ENCODE data around the gene SYNE2.
"Not testable (repeated sequence)": the region's sequence is repeated elsewhere in the genome, so short reads cannot be mapped to it uniquely, and the experiment has no call there.

Gene SYNE2

DNA sequence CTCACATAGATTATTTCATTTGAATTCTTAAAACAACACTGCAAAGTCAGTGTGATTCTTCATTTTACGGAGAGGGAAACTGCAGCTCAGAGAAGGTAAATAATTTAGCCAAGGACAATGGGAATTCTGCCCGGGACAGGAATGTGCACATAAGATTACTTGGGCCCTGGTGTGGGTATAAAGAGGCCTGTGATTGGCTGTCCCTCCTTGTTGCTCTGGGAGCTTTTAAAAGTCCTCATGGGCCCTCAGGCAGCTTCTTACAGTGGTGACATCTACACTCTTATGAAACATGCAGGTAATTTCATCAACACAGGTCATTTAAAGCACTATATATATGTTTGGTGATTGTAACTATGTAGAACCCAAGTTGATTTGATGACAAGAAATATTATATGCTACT is 341.0 kb downstream of the SYNE2 start:
- peak; percentile 54 for DNase-seq (ENCODE audit: low read depth, low spot score)

DNA sequence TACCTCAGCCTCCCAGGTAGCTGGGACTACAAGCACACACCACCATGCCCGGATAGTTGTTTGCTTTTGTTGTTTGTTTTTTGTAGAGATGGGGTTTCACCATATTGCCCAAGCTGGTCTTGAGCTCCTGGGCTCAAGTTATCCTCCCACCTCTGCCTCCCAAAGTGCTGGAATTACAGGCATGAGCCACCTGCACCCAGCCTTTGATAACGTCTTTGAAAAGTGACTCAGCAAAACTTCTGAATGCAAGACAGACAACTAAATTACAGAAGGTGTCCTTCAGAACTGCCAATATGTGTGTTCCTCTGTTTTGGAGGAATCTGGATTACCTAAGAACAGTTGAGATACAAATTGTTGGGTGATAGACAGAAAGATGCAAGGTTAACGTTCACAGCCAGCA is 341.6 kb downstream of the SYNE2 start:
- DNase-seq (ENCODE audit: low read depth, low spot score) = no peak

DNA sequence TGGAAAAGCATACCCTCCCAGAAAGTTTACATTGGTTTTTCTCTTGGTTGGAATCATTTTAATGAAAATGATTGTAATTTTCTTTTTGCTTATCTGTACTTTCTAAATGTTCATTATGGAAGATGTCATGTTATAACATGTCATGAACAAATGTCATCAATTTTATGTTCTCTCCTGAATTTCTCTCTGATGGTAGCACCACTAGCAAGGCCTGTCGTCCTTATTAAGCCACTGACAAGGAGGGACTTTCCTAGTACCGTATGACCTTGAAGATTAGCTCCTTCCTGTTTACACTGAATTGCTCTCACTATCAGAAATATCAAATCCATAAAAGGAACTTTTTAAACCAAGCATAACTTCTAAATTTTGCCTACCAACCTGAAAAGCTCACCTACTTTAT is 342.4 kb downstream of the SYNE2 start:
- DNase-seq (ENCODE audit: low read depth, low spot score) = no peak

DNA sequence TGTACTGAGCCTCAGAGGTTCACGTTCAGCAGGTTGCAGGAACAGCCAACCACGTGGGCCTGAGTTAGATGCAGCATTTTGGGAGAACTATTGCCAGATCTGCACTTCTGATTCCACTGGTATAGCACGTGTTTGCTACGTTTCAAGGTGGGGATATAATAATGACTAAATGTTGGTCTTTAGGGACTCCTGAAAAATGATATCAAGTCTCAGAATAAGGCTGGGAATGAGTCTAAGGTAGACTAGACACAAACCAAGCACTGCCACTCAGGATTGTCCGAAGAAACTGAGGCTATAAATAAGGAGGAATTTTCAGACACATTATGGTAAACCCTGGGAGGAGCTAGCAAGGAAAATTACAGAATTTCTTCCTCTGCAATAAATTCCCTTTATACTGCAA is 343.3 kb downstream of the SYNE2 start:
- DNase-seq (ENCODE audit: low read depth, low spot score) = no peak

DNA sequence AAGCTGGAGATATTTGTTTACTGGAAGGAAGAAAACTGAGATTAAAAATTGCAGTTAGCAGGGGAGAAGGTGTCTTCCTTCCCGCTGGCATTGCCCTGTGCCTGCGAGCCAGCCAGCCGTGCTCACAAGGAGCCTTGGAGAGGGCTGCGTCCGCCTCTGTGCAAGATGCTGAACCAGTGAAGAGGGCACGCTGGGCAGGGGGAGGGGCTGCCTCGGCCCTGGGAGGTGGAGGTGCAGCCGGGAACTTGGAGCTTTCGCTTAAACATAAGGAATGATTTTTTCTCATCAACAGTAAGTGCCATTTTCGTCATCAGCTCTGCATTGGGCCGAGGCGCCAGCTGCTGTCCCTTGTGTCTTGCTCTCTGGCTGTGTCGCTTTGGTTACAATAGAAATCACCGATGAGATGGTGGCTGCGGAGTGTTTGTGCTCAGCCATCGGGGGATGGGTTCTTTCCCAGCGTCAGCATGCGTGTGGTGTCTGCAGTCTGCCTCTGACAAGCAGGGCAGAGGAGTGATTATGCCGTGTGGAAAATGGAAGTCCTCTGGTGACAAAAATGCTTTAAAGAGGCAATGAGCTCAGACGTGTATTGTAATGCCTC is 344.1 kb downstream of the SYNE2 start:
- peak; percentile 70 for DNase-seq (ENCODE audit: low read depth, low spot score)

DNA sequence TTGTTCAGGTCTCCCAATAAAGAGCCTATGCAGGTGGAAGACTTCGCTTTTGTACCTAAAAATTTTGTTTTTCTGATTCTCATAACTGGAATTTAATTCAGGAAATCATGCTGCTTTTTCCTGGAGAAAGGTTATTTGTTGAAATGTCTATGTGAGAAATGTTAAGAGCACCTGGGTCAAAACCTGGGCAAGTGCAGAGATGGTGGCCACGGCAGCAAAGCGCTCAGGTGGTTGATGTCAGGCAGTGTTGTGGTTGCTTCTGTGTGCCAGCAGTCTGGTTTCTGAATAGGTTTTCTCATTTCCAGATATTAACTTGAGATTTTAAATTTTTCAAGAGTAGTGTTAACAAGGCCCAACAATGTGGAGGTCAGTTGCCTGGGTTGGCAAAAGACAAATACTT is 345.2 kb downstream of the SYNE2 start:
- DNase-seq (ENCODE audit: low read depth, low spot score) = no peak

DNA sequence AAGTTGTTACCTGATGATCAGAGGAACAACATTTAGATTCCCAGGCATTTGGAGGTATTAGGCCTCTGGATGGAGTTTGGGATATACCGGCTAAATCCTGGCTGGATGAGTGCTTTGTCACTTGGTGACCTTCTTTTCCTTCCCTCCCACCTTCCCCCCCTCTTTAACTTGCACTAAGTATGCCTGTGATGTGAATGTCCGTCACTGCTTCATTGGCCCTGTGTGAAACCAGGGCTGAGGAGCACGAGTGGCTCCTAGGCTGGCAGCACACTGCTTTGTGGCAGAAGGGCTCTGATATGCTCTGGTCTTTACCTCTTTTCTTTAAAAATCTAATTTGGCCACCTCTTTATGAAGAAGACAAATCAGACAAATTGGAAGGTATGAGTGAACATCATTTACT is 345.7 kb downstream of the SYNE2 start:
- DNase-seq (ENCODE audit: low read depth, low spot score) = no peak

DNA sequence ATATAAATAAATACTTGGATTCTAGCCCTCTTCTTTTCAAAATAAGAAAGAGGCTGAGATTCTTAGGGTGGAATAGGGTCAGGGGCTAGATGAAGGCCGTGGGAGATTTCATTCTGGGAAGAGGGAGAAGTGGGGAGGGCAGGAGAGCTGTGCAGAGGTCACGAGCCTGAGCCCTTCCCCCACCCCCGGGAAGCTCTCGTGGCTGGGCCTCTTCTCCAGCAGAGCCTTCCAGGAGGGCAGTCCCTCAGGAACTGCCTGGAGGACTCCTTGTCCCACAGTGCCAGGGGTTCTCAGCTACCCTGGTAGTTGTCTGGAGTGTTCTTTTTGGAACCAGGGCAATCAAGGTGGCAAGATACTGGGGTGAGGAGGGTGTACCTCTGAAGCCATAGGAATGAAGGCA is 347.4 kb downstream of the SYNE2 start:
- peak; percentile 41 for DNase-seq (ENCODE audit: low read depth, low spot score)

DNA sequence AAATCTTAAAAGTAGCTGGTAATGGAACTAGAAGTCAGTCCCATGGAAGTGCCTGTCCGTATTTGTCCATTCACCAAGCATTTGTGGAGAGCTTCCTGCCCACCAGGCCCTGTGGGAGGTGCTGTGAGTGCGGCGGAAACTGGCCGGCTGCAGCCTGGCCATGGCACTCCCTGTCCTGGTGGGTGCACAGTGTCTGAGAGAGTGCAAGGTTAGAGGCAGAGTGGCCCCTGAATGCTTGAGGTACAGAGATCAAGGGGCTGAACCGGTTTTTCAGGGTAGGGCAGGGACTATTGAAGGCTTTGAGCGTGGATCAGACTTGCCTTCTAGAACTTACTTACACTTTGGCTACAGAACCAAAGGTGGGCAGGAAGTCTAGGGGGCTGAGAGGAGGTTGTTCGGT is 348.5 kb downstream of the SYNE2 start:
- DNase-seq (ENCODE audit: low read depth, low spot score) = peak; percentile 23

DNA sequence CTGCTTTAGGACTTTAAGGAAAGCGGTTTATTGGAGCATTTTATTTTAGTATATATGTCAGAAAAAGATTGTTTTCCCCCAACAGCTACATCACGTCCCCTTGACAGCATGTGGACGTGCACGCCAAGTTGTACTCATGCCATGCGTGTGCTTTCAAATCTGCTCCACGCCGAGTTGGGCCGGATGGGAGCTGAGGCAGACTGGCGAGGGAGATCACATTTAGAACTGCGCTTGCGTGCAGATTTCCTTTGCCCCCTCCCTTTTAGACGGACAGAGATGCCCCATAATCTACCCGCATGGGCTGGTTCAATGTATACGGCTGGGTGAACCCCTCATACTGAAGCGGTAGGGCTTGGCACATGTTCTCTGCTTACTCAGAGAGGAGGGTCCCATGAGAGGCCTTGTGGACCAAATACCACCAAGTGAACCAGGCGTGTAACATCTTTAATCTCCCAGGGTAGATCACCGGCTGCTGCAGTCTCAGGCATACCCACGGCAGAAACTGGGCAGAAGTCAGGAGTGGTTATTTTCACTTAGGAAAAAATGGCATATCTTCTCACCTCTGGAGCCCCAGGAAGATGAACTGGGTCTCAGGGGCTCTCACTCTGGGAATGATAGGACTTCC is 349.2 kb downstream of the SYNE2 start:
- DNase-seq (ENCODE audit: low read depth, low spot score) = no peak

DNA sequence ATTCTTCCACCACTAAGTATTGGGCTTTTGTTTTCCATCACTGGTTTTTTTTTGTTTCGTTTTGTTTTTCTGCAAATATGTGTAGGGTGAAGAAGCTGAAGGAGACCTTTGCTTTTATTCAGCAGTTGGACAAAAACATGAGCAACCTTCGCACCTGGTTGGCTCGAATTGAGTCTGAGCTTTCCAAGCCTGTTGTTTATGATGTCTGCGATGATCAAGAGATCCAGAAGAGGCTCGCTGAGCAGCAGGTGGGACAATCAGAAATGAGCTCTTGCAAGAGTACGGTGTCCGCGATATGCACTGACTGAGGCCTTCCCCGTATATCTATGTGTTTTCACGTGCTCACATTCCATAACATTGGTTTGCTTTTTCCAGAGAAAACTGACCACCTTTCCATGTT is 349.9 kb downstream of the SYNE2 start:
- no peak for DNase-seq (ENCODE audit: low read depth, low spot score)

DNA sequence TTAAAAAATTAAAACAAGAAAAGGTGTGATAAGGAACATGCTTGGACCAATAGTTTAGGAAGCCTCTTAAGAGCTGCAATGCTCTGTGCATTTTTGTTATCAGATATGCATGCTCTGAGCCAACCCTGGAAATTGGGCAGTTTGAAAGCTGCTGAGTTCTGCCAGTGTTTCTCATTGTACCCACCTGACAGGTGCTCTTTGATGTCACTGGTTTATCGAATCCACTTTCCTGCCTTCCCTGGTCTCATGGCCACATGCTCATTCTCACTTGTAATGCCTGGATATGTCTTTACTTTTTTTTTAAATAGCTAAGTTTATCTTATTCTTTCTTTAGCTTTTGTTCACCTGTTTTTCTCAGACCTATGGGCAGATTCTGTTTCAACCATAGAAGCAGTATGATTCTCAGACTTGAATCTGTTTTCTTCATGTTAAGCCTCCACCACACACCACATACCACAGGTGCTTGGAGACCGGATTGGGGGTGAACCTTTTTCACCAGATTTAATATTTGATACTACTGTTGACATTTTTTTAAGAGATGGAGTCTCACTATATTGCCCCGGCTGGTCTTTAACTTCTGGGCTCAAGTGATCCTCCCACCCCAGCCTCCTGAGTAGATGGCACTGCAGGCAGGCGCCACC is 350.7 kb downstream of the SYNE2 start:
- DNase-seq (ENCODE audit: low read depth, low spot score) = no peak

DNA sequence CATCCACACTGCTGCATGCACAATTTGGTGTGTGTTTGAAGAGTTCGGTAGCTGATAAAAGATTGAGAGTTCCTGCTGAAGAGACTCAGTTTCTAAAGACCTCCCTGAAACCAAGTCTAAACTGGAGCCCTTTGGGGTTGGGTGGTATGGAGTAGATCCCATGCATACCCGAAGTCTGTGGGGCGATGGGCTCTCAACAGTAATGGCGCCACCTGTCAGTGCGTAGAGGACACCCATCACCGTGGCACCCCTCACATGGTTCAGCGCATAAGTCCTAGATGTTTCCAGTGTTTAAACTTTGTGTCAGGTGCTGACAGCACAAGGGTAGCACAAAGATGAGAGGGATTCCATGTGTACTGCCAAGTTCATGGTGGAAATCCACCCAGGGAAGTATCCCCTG is 355.5 kb downstream of the SYNE2 start:
- DNase-seq (ENCODE audit: low read depth, low spot score) = no peak

DNA sequence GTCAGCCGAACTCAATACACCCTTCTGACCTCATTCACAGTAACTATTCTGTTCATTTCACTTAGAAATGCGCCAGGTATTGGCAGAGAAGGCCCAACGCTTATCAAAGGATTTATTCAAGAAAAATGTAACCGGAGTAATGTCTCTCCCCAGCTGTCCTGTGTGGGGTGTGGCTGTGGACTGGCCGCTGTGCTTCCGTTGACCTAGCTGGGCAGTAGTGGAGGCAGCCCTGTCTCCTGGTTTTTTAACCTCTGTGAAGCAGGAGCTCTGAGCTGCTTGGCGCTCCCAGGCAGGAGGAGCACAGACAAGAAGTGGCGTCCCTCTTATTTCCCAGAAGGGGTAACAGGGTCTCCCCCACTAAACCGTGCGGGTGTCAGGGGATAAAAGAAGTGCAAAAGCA is 356.2 kb downstream of the SYNE2 start:
- no peak for DNase-seq (ENCODE audit: low read depth, low spot score)

DNA sequence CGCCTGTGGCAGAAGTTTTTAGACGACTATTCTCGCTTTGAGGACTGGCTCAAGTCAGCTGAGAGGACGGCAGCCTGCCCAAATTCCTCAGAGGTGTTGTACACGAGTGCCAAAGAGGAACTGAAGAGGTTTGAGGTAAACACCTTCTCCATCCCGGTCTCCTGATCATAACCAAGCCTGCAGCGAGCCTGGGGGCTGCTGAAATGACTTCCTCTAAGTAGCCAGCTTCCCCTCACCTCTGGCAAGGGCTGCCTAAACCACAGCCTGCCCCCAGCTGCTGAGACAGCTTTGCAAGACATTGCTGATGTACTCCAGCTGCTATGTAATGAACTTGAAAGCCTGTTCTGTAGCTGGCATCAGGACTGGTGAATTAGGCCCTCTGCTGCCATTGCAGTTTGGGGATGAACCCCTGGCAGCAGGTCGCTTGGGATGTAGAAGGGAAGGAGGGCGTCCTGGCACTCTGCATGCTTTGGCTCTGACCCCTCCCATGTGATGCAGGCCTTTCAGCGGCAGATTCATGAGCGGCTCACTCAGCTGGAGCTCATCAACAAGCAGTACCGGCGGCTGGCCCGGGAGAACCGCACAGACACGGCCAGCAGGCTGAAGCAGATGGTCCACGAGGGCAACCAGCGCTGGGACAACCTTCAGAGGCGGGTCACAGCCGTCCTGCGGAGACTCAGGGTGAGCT is 356.8 kb downstream of the SYNE2 start:
- DNase-seq (ENCODE audit: low read depth, low spot score) = no peak

DNA sequence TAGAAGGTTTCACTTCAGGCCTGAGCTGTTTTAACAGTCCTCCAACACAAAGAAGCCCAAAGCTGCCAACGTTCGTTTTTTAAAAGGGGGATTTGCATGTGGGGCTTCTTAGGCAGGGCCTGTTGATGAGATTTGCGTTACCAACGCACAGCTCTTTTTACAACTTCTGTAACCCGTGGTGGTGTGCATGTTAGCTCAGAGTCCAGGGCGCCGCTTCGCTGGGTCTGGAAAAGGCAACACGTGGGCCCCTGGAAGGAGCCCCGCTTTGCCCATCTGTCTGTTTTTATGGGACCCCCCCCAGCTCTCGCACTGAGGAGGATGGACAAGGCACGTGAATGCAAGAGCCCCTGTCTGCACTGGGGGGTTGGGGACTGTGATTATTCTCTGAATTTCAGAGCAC is 357.4 kb downstream of the SYNE2 start:
- DNase-seq (ENCODE audit: low read depth, low spot score) = no peak

DNA sequence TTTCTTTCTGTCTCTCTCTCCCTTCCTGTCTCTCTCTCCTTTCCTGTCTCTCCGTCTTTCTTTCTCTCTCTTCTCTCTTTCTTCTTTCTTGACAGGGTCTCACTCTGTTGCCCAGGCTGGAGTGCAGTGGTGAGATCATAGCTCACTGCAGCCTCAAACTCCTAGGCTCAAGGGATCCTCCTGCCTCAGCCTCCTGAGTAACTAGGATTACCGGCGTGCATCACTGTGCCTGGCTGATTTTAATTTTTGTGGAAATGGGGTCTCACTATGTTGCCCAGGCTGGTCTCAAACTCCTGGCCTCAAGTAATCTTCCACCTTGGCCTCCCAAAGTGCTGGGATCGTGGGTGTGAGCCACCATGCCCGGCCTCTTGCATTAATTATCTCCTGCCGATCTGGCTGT is 358.1 kb downstream of the SYNE2 start:
- DNase-seq (ENCODE audit: low read depth, low spot score) = not testable (repeated sequence)

DNA sequence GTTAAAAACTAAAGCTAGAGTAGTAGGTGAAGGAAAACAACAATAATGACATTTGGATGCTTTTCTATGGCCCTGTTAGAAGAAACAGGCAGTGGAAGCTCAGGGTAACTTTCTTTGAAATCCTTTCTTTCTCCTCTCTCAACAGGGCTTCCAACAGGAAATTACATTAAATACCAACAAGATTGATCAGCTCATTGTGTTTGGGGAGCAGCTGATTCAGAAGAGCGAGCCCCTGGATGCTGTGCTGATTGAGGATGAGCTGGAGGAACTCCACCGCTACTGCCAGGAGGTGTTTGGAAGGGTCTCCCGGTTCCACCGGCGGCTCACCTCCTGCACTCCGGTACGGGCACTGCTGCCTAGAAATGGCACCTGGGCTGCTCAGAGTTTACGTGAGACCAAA is 359.9 kb downstream of the SYNE2 start:
- no peak for DNase-seq (ENCODE audit: low read depth, low spot score)

DNA sequence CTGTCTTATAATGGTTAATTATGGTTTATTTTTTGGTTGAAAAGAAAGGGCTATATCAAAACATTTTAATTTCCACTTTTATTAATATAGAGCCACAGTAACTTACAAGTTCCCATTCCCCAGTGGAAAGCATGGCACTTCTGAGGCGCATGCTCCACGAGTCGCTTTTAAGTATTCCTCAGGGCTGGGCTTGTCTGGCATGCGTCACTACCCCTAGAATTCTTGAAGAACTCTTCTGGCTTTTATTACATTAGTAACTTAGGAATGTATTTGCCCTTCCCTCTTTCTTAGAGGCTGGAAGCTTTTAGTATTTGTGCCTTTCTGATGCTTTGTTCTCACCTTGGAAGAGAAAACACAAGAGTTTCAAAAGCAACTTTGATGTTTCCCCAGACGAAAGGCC is 360.3 kb downstream of the SYNE2 start:
- DNase-seq (ENCODE audit: low read depth, low spot score) = no peak

DNA sequence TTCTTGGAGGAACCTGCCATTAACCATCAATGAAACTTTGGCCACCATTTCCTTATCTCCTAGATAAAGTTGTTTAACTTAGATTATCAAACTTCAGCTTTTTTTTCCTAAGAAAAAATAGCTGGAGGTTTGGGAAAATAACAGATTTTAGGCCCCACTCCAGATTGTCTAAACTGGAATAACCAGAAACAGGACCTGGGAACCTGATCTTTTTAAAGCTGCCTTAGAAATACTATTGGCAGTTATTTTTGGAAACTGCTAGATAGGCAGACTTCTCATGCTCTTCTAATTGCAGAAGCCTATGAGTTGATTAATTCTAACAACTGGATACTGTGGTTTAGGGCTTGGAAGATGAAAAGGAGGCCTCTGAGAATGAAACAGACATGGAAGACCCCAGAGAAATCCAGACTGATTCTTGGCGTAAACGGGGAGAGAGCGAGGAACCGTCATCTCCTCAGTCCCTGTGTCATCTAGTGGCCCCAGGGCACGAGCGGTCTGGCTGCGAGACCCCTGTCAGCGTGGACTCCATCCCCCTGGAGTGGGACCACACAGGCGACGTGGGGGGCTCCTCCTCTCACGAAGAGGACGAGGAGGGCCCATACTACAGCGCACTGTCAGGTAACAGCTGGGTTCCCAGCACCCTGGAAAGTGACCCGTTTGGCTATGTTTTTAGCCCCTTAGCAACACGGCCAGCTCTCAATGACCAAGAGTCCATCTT is 361.2 kb downstream of the SYNE2 start:
- DNase-seq (ENCODE audit: low read depth, low spot score) = no peak

DNA sequence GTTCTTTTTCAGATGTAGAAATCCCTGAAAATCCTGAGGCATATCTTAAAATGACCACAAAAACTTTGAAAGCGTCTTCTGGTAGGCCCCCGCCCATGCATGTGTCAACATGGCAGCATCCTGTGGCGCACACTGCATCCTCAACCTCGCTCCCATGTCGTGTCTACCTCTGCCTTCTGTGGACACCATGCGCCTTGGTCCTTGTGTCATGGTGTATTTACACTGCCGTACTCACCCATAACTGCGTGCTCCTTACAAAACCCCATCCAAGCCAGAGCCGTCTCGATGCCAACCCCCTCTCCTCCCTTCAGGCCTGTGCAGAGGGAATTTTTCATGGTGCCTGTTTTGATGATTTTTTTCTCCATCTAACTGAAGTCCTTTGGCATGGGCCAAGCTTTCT is 362.5 kb downstream of the SYNE2 start:
- DNase-seq (ENCODE audit: low read depth, low spot score) = no peak

DNA sequence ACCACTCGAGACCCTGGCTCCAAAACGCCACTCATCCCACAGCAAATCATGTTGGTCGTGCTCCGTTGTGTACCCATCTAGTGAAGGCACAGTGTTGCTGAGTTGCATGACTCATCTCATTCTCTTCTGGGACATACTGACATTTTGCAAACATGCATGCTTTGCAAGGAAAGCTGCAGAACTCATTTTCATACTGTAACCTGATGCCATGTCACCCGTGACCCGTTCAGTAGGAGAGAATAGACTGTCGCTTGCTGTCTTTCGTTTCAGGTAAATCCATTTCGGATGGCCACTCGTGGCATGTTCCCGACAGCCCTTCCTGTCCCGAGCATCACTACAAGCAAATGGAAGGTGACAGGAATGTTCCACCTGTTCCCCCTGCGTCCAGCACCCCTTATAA is 363.2 kb downstream of the SYNE2 start:
- DNase-seq (ENCODE audit: low read depth, low spot score) = no peak

Measured in ELF-1 (cell line).